Adipocyte (in vitro differentiated cells): ENCODE results near the gene CCNT1.

Experiments
- DNase-seq: peaks from one replicate; pipeline ENCODE4 v3.0.0-alpha.2; 2015; ENCODE audit warnings: low read depth
- H3K27me3 ChIP-seq: replicated peaks from 2 replicates; pipeline ENCODE4 v1.7.0; 2013; ENCODE audit warnings: mild to moderate bottlenecking, low read length, moderate library complexity; ENCODE audit not compliant: control insufficient read depth, insufficient read depth
- H3K36me3 ChIP-seq: 2 replicates; pipeline ENCODE4 v1.7.0; 2013; ENCODE audit warnings: low read length, mild to moderate bottlenecking, moderate library complexity; ENCODE audit not compliant: control insufficient read depth, insufficient read depth, severe bottlenecking
- H3K4me1 ChIP-seq: 2 replicates; pipeline ENCODE4 v1.7.0; 2013; ENCODE audit warnings: mild to moderate bottlenecking, low read length, moderate library complexity; ENCODE audit not compliant: control insufficient read depth, insufficient read depth
- H3K4me3 ChIP-seq: 2 replicates; pipeline ENCODE4 v1.7.0; 2013; ENCODE audit warnings: mild to moderate bottlenecking, low read length, moderate library complexity
- H3K9ac ChIP-seq: 2 replicates; pipeline ENCODE4 v1.7.0; 2013; ENCODE audit warnings: mild to moderate bottlenecking, low read length, moderate library complexity
- H3K9me3 ChIP-seq: 2 replicates; pipeline ENCODE4 v1.7.0; 2013; ENCODE audit warnings: mild to moderate bottlenecking, low read length, moderate library complexity; ENCODE audit not compliant: control insufficient read depth

The CCNT1 gene

DNA sequence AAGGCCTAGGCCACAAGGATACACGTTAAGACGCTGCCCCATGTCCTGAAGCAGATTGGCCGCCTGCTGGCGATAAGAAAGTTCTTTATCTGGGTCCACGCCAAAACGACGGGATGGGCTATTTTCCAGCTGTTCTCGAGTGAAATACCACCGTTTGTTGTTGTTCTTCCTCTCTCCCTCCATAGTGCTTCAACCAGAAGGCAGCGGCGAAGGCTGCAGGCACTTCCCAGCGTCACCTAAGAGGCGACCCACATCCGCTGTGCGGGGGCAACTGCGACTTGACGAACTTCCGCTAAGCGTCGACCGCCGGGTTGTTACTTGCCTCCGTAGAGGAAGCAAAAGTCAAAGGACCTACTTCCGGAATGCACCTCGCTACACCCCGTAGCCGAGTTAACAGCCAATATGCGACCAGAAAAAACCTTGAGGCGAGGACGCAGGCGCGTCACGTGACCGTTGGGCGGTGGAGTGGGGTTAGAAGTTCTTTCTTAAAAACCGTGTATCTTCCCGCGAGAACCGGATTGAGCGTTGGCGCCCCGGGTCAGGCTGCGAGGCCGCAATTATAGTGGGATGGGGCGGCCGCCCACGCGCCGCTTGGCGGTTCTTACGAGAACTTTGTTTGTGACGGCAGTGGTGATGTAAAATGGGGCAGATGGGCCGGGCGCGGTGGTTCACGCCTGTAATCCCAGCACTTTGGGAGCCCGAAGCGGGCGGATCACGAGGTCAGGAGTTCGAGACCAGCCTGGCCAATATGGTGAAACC lies at the start of gene CCNT1:
CCNT1 (minus strand) TSS at position 215 of the 759 bp plus-strand sequence; CDS start at position 183, 32 bp downstream.
- peak within 1 kb of the TSS; percentile 88 for H3K4me3 ChIP-seq
- H3K9ac ChIP-seq, result peak within 1 kb of the TSS; percentile 97
- H3K9me3 ChIP-seq, result peaks cover 12% of the 10 kb centered on the region
- H3K4me1 ChIP-seq, result peaks cover 22% of the 10 kb centered on the region
- H3K36me3 ChIP-seq, result peaks cover 11% of the 10 kb centered on the region
- DNase-seq, result peak; percentile 100
- no peaks in the 10 kb centered on the region for H3K27me3 ChIP-seq

GRCh38 chr12:48765753-48766162 lies 49.3 kb upstream of the CCNT1 start:
- Histone ChIP-seq H3K27me3 (no peaks in the 10 kb centered on the region), H3K36me3 (peaks cover 36% of the 10 kb centered on the region), H3K9me3 (no peaks in the 10 kb centered on the region), H3K4me3 (no peak overlapping the region), H3K9ac (no peak overlapping the region), H3K4me1 (peaks cover 29% of the 10 kb centered on the region)
- no peak for DNase-seq

- Histone ChIP-seq H3K4me3 (no peak overlapping the region), H3K9me3 (no peaks in the 10 kb centered on the region), H3K27me3 (no peaks in the 10 kb centered on the region), H3K36me3 (peaks cover 29% of the 10 kb centered on the region), H3K4me1 (peaks cover 29% of the 10 kb centered on the region), H3K9ac (no peak overlapping the region)
- no peak for DNase-seq
These were observed 48.0 kb upstream of the CCNT1 start for GRCh38 chr12:48764521-48764920.

DNA sequence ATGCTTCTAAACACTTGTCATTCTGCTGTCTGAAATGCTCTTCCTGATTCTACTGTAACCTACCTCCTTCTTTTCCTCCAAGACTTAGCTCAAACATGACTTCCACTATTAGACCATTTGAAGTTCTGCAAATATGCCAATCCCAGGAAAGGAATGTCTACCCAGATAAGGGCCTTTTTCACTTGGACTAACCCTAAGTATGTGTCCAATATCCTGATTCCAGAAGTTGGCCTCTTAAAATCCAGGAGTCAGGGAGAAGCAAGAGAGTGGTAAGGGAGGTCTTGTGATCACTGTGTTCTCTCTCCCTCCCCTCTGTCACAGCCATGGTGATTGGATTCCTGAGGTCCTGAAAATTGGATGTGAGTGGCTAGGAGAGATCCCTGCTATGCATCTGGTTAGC lies 42.2 kb upstream of the CCNT1 start:
- H3K4me1 ChIP-seq, result no peaks in the 10 kb centered on the region
- H3K36me3 ChIP-seq, result no peaks in the 10 kb centered on the region
- H3K9ac ChIP-seq, result no peak overlapping the region
- no peak for DNase-seq
- no peak overlapping the region for H3K4me3 ChIP-seq
- no peaks in the 10 kb centered on the region for H3K9me3 ChIP-seq
- H3K27me3 ChIP-seq, result no peaks in the 10 kb centered on the region

GRCh38 chr12:48758186-48758585 lies 41.7 kb upstream of the CCNT1 start:
- no peak for DNase-seq
- Histone ChIP-seq H3K36me3 (no peaks in the 10 kb centered on the region), H3K27me3 (no peaks in the 10 kb centered on the region), H3K9ac (no peak overlapping the region), H3K4me1 (no peaks in the 10 kb centered on the region), H3K9me3 (no peaks in the 10 kb centered on the region), H3K4me3 (no peak overlapping the region)

DNA sequence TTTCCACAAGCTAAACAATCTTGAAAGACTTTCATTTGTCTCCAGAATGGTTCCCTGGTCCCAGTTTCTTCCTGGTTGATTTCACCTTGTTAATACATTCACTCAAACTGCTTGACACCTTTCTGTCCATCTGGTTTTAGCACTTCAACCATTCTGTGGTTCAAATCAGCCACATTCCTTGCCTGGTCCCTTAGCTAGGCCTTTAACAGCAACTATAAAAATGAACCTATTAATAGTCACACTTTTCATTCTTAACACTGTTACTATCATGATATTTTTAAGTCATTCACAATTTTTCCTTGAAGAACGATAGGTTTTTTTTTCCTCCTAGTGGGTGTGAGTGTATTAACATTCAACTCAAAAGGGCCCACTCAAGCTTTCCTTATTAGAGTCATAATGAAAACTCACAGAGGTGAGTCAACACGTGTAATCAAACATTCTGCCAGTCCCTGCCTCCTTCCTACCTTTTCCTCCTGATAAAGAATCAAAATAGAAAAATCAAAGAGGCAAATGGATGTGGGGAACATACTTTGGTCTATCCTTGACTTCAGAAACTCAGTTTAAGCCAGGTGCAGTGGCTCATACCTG lies 34.4 kb upstream of the CCNT1 start:
- H3K9me3 ChIP-seq, result no peaks in the 10 kb centered on the region
- no peaks in the 10 kb centered on the region for H3K4me1 ChIP-seq
- DNase-seq, result no peak
- no peaks in the 10 kb centered on the region for H3K36me3 ChIP-seq
- peaks cover 7% of the 10 kb centered on the region for H3K27me3 ChIP-seq
- H3K4me3 ChIP-seq, result no peak overlapping the region
- no peak overlapping the region for H3K9ac ChIP-seq

DNA sequence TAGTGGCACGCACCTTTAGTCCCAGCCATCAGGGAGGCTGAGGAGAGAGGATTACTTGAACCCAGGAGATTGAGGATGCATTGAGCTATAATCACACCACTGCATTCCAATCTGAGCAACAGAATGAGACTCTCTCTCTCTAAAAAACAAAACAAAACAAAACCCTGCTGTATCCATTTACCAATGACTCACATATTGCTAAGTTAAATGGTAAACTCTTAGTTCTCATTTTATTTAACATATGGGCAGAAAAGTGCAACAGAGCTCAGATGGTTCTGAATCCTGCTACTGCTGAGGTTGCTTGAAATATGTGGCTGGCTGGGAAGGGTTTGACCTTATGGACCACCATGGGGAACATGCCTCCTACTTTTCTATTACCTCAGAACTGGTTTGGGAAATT lies 33.7 kb upstream of the CCNT1 start:
- H3K36me3 ChIP-seq, result no peaks in the 10 kb centered on the region
- H3K27me3 ChIP-seq, result peaks cover 7% of the 10 kb centered on the region
- H3K9ac ChIP-seq, result no peak overlapping the region
- no peaks in the 10 kb centered on the region for H3K4me1 ChIP-seq
- DNase-seq, result peak; percentile 39
- H3K9me3 ChIP-seq, result no peaks in the 10 kb centered on the region
- no peak overlapping the region for H3K4me3 ChIP-seq

- no peaks in the 10 kb centered on the region for H3K4me1 ChIP-seq
- no peak for DNase-seq
- H3K27me3 ChIP-seq, result peaks cover 20% of the 10 kb centered on the region
- H3K9ac ChIP-seq, result no peak overlapping the region
- no peak overlapping the region for H3K4me3 ChIP-seq
- no peaks in the 10 kb centered on the region for H3K36me3 ChIP-seq
- H3K9me3 ChIP-seq, result no peaks in the 10 kb centered on the region
These were observed 27.9 kb upstream of the CCNT1 start for GRCh38 chr12:48744251-48745008.

DNA sequence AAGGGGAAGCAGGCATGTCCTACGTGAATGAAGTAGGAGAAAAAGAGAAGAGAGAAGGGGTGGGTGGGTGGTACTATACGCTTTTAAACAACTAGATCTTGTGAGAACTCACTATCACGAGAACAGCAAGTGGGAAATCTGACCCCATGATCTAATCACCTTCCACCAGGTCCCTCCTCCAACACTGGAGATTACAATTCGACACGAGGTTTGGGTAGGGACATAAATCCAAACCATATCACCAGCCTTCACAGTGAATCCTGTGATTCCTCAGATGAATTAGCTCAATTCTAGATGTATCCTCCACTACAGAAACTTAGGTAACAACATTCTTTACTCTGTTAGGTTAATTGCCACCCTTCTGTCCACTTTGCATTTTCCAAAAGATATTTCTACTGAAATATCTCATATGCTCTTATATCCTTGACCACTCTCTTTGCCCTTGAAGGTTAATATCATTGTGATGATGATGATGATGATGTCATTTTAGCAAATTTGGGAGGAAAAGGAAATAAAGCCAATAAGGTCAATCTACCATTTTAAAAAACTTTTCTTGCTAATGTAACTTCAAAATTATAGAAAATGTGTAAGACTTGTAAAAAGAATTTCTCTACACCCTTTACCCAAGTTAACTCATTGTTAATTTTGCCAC lies 23.2 kb upstream of the CCNT1 start:
- no peak for DNase-seq
- H3K9me3 ChIP-seq, result no peaks in the 10 kb centered on the region
- no peak overlapping the region for H3K4me3 ChIP-seq
- H3K9ac ChIP-seq, result no peak overlapping the region
- H3K4me1 ChIP-seq, result no peaks in the 10 kb centered on the region
- H3K27me3 ChIP-seq, result peaks cover 12% of the 10 kb centered on the region
- H3K36me3 ChIP-seq, result no peaks in the 10 kb centered on the region

DNA sequence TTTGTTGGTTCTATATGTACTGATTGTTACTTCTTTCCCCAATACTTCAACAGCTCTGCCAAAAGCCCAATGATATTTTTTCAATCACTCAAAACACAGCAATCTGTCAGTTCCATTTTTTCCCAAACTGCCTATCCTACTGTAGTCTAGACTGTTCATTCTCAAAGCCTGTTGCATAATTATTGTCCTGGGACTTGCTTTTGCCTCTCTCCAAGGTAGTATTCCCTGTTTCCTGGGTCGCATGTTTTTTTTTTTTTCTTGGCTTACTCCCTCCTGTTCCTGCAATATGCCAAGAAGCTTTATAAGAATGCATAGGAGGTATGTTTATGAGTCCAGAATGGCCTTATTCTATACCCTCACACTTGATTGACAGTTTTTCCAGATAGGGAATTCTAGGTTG lies 19.9 kb upstream of the CCNT1 start:
- no peaks in the 10 kb centered on the region for H3K36me3 ChIP-seq
- no peak overlapping the region for H3K9ac ChIP-seq
- no peak for DNase-seq
- no peak overlapping the region for H3K4me3 ChIP-seq
- peaks cover 12% of the 10 kb centered on the region for H3K27me3 ChIP-seq
- no peaks in the 10 kb centered on the region for H3K4me1 ChIP-seq
- no peaks in the 10 kb centered on the region for H3K9me3 ChIP-seq

GRCh38 chr12:48728807-48729206 lies 12.3 kb upstream of the CCNT1 start:
- no peak for DNase-seq
- H3K4me1 ChIP-seq, result no peaks in the 10 kb centered on the region
- no peaks in the 10 kb centered on the region for H3K36me3 ChIP-seq
- H3K4me3 ChIP-seq, result no peak overlapping the region
- no peaks in the 10 kb centered on the region for H3K27me3 ChIP-seq
- H3K9ac ChIP-seq, result no peak overlapping the region
- no peaks in the 10 kb centered on the region for H3K9me3 ChIP-seq
